SK-MEL-5 (cell line): ENCODE measurements around the gene TOM1L2. TPM values are rescaled to one million over a fixed set of nuclear protein-coding genes. Genes with fewer than 3 reads are reported as not detected.

Experiments used
- DNase-seq: peaks from one replicate; pipeline ENCODE4 v3.0.0-alpha.2; 2016; ENCODE audit warnings: low read depth, low spot score
- in situ Hi-C: cut with HindIII; loops from 2 replicates; pipeline ENCODE4 v1.10.0; 2016; ENCODE audit warnings: low sequenced_read_pairs, high pct_unique_total_duplicates, low pct_unique_long_range_greater_than_20kb
- total RNA-seq: library from RNA; depleted of rRNA; stranded (reverse); fragments of >200 nt; shearing (Covaris generic); gene quantifications from 2 replicates; pipeline ENCODE4 v1.2.3, GENCODE V29; 2014

The TOM1L2 gene
- total RNA-seq, 1 experiment from 2014 or later, result 7.7 TPM

- in situ Hi-C loops, result no loop called here
- DNase-seq, result no peak
These were observed 9.1 kb upstream of the TOM1L2 start for GRCh38 chr17:17981330-17981729.

GRCh38 chr17:17979778-17980177, 7.6 kb upstream of the TOM1L2 start:
- in situ Hi-C loops, result no loop called here
- no peak for DNase-seq

GRCh38 chr17:17978481-17979424, 6.6 kb upstream of the TOM1L2 start:
- DNase-seq, result no peak
- in situ Hi-C loops, result no loop called here

- DNase-seq, result no peak
- in situ Hi-C loops, result no loop called here
These were observed 4.9 kb upstream of the TOM1L2 start for GRCh38 chr17:17976931-17977570.

GRCh38 chr17:17975436-17975835, 3.2 kb upstream of the TOM1L2 start:
- DNase-seq, result no peak
- in situ Hi-C loops, result no loop called here

- in situ Hi-C loops, result no loop called here
- DNase-seq, result no peak
These were observed 703 bp upstream of the TOM1L2 start for GRCh38 chr17:17972952-17973254.

GRCh38 chr17:17971431-17972125, 622 bp downstream of the TOM1L2 start:
- no peak for DNase-seq
- in situ Hi-C loops, result no loop called here

GRCh38 chr17:17970699-17971430, 1.3 kb downstream of the TOM1L2 start:
- in situ Hi-C loops, result no loop called here
- DNase-seq, result no peak

- in situ Hi-C loops, result no loop called here
These were observed 5.8 kb downstream of the TOM1L2 start for GRCh38 chr17:17966399-17966798.

GRCh38 chr17:17965152-17965721, 7.0 kb downstream of the TOM1L2 start:
- in situ Hi-C loops, result no loop called here

More at GRCh38 chr17:17966399-17966798, 5.8 kb downstream of the TOM1L2 start:
- no peak for DNase-seq

GRCh38 chr17:17964710-17965109, 7.5 kb downstream of the TOM1L2 start:
- no peak for DNase-seq
- in situ Hi-C loops, result no loop called here

More at GRCh38 chr17:17965152-17965721, 7.0 kb downstream of the TOM1L2 start:
- no peak for DNase-seq

GRCh38 chr17:17963694-17964436, 8.3 kb downstream of the TOM1L2 start:
- no peak for DNase-seq
- in situ Hi-C loops, result no loop called here

GRCh38 chr17:17963066-17963465, 9.1 kb downstream of the TOM1L2 start:
- in situ Hi-C loops, result no loop called here
- DNase-seq, result no peak

GRCh38 chr17:17960500-17961030, 11.6 kb downstream of the TOM1L2 start:
- in situ Hi-C loops, result no loop called here
- no peak for DNase-seq

GRCh38 chr17:17959520-17960361, 12.5 kb downstream of the TOM1L2 start:
- no peak for DNase-seq
- in situ Hi-C loops, result no loop called here

GRCh38 chr17:17958982-17959381, 13.2 kb downstream of the TOM1L2 start:
- in situ Hi-C loops, result no loop called here
- DNase-seq, result no peak
